ENCODE data around the gene CKAP2L. TPM values are rescaled to one million over a fixed set of nuclear protein-coding genes. Genes with fewer than 3 reads are reported as not detected.

CKAP2L gene
- total and polyA plus RNA-seq, 9 of the 15 experiments (the other 6 are each of a cell fraction or from before 2014, with no cell fraction given): 10.4 to 21.9 (median 14.2) TPM

DNA sequence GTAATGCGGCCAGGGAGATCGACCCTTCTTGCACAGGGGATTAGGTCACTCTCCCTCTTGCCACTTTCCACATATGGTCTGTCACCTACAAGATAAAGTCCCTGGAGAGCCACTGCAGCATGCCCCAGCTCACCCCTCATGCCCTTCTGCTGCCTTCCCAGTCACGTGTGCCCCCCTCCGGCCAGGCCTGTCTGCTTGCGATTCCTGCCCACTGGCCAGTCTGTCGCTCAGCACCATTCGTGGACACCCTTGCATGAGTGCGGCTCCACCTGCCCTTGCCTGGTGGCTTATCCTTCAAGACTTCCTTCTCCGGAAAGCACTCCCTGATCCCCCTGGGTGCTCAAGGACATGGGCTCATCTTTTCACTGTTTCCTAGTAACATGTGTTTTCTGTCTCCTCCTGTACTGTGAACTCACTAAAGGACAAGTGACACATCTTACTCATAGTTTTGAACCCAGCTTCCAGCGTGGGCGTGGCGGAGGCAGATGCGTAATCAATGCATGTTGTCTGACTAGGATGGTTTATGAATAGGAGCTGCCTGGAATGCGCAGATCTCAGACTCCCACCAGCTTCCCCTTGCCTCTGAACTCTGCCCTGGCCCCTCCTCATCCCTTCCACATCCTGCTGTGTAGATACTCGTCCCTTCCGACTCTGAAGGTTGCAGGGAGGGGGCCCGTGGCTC, 51.4 kb downstream of the CKAP2L start (continued):
- TF ChIP-seq BRF1 (IDR thresholded peaks at IDR 0.05; ENCODE audit: borderline replicate concordance, extremely low read depth, insufficient read length): no peak
- TF ChIP-seq CBX1 (IDR thresholded peaks at IDR 0.05; ENCODE audit: low read depth): no peak
- 0 out of 4 replicates have a peak, but pooled peaks of 1 of the 2 experiments have one; percentile 31 for TF ChIP-seq UBTF (IDR thresholded peaks at IDR 0.05; ENCODE audit: borderline replicate concordance in 1 of 2, low read depth in 2 of 2, low read length in 2 of 2)
- TF ChIP-seq STAT5B (CRISPR knock-in tag; IDR thresholded peaks at IDR 0.05): no peak
- TF ChIP-seq CREM (IDR thresholded peaks at IDR 0.05; ENCODE audit: low read depth): peak; percentile 58
- TF ChIP-seq ZNF146 (CRISPR knock-in tag; IDR thresholded peaks at IDR 0.05; ENCODE audit: unreplicated experiment): no peak
- TF ChIP-seq HNRNPK (IDR thresholded peaks at IDR 0.05; ENCODE audit: low read depth, low read length, poor library complexity, severe bottlenecking): no peak
- 0 out of 2 replicates have a peak, but pooled peaks have one; percentile 59 for TF ChIP-seq MTA3 (IDR thresholded peaks at IDR 0.05; ENCODE audit: borderline replicate concordance)
- TF ChIP-seq, protein P1, sequence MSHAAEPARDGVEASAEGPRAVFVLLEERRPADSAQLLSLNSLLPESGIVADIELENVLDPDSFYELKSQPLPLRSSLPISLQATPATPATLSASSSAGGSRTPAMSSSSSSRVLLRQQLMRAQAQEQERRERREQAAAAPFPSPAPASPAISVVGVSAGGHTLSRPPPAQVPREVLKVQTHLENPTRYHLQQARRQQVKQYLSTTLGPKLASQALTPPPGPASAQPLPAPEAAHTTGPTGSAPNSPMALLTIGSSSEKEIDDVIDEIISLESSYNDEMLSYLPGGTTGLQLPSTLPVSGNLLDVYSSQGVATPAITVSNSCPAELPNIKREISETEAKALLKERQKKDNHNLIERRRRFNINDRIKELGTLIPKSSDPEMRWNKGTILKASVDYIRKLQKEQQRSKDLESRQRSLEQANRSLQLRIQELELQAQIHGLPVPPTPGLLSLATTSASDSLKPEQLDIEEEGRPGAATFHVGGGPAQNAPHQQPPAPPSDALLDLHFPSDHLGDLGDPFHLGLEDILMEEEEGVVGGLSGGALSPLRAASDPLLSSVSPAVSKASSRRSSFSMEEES (CRISPR knock-in tag; IDR thresholded peaks at IDR 0.05): no peak
- TF ChIP-seq BRD4 (IDR thresholded peaks at IDR 0.05): no peak
- TF ChIP-seq ZBTB17 (CRISPR knock-in tag; IDR thresholded peaks at IDR 0.05): no peak
- no peak for TF ChIP-seq MBD2 (IDR thresholded peaks at IDR 0.05; ENCODE audit: borderline replicate concordance, low read depth)
- TF ChIP-seq, protein P2, sequence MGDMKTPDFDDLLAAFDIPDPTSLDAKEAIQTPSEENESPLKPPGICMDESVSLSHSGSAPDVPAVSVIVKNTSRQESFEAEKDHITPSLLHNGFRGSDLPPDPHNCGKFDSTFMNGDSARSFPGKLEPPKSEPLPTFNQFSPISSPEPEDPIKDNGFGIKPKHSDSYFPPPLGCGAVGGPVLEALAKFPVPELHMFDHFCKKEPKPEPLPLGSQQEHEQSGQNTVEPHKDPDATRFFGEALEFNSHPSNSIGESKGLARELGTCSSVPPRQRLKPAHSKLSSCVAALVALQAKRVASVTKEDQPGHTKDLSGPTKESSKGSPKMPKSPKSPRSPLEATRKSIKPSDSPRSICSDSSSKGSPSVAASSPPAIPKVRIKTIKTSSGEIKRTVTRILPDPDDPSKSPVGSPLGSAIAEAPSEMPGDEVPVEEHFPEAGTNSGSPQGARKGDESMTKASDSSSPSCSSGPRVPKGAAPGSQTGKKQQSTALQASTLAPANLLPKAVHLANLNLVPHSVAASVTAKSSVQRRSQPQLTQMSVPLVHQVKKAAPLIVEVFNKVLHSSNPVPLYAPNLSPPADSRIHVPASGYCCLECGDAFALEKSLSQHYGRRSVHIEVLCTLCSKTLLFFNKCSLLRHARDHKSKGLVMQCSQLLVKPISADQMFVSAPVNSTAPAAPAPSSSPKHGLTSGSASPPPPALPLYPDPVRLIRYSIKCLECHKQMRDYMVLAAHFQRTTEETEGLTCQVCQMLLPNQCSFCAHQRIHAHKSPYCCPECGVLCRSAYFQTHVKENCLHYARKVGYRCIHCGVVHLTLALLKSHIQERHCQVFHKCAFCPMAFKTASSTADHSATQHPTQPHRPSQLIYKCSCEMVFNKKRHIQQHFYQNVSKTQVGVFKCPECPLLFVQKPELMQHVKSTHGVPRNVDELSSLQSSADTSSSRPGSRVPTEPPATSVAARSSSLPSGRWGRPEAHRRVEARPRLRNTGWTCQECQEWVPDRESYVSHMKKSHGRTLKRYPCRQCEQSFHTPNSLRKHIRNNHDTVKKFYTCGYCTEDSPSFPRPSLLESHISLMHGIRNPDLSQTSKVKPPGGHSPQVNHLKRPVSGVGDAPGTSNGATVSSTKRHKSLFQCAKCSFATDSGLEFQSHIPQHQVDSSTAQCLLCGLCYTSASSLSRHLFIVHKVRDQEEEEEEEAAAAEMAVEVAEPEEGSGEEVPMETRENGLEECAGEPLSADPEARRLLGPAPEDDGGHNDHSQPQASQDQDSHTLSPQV (IDR thresholded peaks at IDR 0.05): no peak
- no peak for TF ChIP-seq CCAR2 (IDR thresholded peaks at IDR 0.05; ENCODE audit: low read depth, low read length)
- no peak for TF ChIP-seq SRSF1 (IDR thresholded peaks at IDR 0.05; ENCODE audit: low read depth, low read length)
- TF ChIP-seq JUN (IDR thresholded peaks at IDR 0.05; ENCODE audit: borderline replicate concordance, low read depth, low read length): peak; percentile 27; the same call in 1 of the 2 replicates
- TF ChIP-seq JUN (CRISPR knock-in tag; IDR thresholded peaks at IDR 0.05; ENCODE audit: borderline replicate concordance): no peak
- 0 out of 2 replicates have a peak, but pooled peaks have one; percentile 29 for TF ChIP-seq RBFOX2 (IDR thresholded peaks at IDR 0.05; ENCODE audit: low read depth, low read length)
- TF ChIP-seq ZFP30 (CRISPR knock-in tag; IDR thresholded peaks at IDR 0.05; ENCODE audit: borderline replicate concordance): no peak
- TF ChIP-seq KLF1 (tag; IDR thresholded peaks at IDR 0.05): no peak
- TF ChIP-seq NCOA4 (IDR thresholded peaks at IDR 0.05; ENCODE audit: partially characterized antibody): no peak
